HG02938 (cell line): Measurements from ENCODE around the gene COBL.

Experiments
- ATAC-seq: cut with Tn5 transposase; IDR thresholded peaks from one replicate; pipeline ENCODE4 v1.9.1; 2021; ENCODE audit warnings: mild to moderate bottlenecking, moderate library complexity; ENCODE audit not compliant: unreplicated experiment

Gene COBL

DNA sequence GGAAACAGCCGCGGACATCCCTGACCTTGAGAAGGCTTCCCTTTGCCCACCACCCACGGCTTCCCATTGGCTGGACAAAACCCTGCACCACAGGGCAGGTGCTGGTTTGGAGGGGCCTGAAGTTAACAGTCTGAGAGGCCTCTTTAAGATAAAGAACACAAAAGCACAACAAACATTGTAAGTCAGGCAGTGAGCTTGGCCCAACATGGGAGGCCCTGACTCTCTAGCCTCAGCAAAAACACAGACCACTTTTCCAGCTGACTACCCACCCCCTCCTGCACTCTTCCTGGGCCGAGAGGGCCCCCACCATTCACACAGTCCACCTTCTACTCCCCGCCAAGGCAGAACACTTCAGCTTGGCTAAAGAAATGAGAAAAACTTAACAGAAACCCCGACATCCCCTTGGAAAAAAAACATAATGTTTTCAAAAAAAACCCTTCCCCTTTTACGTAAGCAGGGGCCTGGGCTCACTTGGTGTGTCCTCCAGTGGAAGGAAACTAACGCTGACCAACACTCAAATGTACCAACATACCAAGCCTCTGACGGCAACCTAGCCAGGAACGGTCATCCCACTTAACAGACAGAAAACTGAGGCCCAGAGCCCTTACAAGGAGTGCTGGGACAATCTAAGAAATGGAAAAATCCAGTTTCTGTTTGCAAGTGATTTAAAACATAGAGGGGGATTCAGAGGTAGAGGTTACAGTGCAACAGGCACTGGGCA lies 80.9 kb downstream of the COBL start:
- no peak for ATAC-seq

DNA sequence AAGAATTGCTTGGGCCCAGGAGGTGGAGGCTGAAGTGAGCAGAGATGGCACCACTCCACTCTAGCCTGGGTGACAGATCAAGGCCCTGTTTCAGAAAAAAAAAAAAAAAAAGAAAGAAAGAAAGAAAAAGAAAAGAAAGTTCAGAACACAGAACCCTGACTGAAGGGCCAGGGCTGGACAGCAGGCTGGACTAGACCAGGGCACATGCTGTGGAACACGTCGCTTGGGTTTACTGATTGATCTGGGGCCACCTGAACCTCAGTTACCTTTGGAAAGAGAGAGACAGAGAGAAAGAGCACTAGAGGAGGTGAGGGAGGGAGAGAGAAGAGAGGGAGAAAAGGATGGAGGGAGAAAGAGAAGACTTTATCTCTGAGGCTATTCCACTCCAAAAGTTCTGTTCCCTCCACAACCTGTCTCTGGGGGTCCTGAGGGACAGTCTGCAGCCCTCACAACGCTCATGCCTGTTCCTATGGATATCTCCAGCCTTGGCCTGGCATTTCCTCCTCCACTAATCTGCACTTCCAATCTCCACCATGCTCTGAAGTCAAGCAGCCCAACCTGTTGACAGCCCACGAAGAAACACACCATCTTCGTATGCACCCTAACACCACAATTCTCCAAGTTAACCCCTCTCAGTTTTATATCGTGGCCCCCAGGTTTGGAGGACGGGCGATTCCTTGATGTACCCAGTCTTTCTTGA lies 81.8 kb downstream of the COBL start:
- ATAC-seq: no peak

GRCh38 chr7:51234139-51234538 lies 82.5 kb downstream of the COBL start:
- no peak for ATAC-seq

GRCh38 chr7:51233374-51233773 lies 83.2 kb downstream of the COBL start:
- ATAC-seq: no peak

- ATAC-seq: no peak
Measured at GRCh38 chr7:51230723-51231122, 85.9 kb downstream of the COBL start.

- no peak for ATAC-seq
Measured at GRCh38 chr7:51230324-51230625, 86.3 kb downstream of the COBL start.

- ATAC-seq: no peak
Measured at GRCh38 chr7:51229620-51230323, 86.8 kb downstream of the COBL start.

DNA sequence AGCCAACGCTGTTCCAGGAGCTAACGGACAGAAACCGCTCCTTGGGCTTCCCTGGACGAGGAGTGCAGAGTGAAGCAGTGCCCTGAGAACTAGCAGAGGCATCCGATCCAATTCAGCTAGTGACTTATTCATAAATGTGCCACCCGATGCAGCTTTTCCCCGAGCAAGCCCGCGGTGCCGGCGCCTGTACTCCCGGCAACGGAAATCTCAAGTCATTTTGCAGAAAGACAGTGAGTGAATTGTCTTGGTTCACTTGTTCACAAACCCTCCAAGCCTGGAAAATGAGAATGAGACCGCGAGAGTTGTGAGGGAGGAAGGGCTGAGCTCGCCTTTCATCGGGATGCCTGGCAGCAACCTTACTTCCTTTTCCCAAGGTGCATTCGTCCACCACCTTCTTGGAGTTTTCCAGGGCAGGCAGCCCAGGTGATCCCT lies 87.5 kb downstream of the COBL start:
- ATAC-seq: no peak

- no peak for ATAC-seq
Measured at GRCh38 chr7:51228386-51228958, 88.1 kb downstream of the COBL start.

- no peak for ATAC-seq
Measured at GRCh38 chr7:51227861-51228260, 88.7 kb downstream of the COBL start.

DNA sequence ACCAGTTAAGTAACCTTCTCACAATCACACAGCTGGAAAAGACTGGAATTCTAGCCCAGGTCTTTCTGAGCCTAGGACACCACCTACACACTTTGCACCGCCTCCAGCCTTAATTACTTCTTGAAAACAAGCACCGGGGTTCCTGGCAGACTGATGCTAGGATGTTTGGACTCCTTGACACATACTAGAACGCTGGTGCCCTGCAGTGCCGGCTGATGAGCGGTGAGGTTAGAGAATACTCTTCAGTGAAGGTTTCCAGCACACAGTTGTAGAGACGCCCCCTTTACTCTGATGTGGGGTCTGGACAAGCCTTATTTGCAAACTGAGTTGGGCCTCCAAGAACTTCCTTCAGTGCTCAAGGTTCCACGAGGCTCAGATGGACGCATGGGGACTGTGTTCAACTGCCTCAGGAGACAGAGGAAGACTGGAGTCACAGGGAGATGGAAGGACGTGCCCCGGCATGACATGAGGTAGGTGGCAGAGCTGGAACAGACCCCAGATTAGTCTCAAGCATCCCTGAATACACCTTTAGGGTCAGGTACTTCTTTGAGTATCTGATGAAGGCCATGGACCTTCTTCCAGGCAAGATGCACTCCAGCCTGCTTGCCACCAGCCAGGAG lies 89.6 kb downstream of the COBL start:
- no peak for ATAC-seq

DNA sequence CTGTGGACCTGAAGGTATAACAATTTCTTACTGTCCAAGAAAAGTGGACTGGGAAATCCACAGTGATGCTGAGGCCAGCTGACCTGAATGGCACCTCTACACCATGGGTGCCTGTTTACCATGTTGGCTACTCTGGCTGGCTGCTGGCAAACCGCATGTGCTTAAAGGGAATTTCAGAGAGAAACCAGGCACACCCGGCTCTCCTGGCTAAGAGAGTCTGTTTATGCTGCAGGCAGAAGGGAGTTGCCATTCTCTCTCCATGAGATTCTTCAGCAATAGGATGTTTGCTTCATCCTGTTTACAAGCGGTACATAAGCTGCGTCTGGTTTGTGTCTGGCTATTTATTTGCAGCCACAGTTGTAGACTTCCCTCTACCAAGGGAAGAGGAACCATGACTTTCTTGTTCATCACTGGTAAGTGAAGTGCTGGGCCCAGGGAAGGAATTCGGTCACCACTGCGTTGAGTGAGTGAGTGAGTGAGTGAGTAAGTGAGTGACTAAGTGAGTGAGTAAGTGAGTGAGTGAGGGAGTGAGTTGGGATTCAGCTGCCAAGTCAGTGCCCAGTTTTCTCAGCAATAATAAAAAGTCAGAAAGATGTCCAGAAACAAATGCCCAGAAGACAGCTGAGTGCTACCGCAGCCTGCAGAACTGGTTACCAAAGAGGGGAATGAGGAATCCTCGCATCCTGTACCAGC lies 90.4 kb downstream of the COBL start:
- no peak for ATAC-seq

GRCh38 chr7:51224811-51225595 lies 91.6 kb downstream of the COBL start:
- ATAC-seq: no peak

GRCh38 chr7:51223505-51223904 lies 93.1 kb downstream of the COBL start:
- no peak for ATAC-seq

DNA sequence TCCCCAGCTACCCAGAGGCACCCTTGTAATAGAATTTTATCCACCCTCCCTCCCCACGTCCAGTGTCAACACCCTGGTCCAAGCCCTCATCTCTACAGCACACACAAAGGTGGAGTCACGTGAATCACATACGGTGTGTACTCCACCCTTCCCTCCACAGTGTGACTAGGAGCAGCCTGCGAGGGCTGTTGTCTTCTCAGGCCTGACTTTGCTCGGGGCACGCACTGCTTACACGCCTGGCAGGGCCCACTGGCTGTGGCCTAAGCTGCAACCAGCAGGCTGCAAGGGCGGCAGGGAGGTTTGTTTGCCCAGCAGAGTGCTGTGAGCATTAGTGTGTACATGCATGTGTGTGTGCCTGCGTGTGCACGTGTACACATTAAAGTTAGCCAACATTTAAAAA lies 93.7 kb downstream of the COBL start:
- no peak for ATAC-seq

- no peak for ATAC-seq
Measured at GRCh38 chr7:51220226-51220625, 96.4 kb downstream of the COBL start.

DNA sequence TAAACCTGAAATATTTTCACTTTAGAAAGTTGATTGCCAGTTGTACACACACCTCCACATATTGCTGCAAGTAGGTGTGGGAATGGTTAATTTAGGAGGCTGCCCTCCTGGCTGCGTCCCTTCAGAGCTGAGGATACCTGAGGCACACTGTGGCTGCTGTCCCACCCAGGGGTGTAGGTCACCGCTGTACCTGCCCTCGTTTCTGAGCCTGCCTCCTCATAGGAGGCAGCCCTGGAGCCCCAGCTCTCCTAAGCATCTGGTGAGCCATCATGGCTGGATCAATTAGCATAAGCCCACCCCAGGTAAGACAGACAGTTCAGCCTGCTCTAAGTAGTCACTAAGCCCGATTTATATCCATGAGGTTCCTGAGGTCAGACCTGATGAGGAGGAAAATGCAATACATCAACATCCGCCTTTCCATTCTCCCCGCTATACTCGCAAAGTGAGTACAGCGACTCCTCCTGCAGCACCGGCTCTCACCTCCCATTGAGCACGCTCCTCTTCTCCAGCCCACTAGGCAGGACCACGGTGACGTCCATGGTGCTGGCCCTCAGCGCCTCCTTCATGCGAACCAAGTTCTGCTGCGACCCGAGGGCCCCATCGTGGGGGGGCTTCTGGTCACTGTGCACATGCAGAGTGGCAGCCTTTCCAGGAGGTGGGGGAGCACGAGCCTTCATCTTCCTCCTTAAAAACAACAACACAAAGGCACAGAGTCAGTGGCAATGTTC lies 97.2 kb downstream of the COBL start:
- no peak for ATAC-seq

GRCh38 chr7:51217804-51218203 lies 98.8 kb downstream of the COBL start:
- ATAC-seq: no peak

DNA sequence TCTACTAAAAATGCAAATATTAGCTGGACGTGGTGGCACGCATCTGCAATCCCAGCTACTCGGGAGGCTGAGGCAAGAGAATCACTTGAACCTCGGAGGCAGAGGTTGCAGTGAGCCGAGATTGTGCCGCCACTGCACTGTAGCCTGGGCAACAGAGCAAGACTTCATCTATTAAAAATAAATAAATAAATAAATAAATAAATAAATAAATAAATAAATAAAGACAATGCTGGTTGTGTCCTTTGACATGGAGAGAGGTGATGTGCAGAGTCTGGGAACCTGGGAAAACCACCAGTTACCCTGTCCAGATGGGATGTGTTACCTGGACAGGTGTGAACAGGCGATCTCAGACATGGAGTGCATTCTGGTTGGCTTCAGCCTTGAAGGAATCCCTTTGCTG lies 102.5 kb downstream of the COBL start:
- ATAC-seq: no peak
